SW 1271 (cell line): Measurements from ENCODE around the gene KCNQ4.

ENCODE experiments used
- DNase-seq, 2 experiments: peaks; one replicate each; lab custom pipeline; 2025; lab: John Stamatoyannopoulos, UW

The KCNQ4 gene

DNA sequence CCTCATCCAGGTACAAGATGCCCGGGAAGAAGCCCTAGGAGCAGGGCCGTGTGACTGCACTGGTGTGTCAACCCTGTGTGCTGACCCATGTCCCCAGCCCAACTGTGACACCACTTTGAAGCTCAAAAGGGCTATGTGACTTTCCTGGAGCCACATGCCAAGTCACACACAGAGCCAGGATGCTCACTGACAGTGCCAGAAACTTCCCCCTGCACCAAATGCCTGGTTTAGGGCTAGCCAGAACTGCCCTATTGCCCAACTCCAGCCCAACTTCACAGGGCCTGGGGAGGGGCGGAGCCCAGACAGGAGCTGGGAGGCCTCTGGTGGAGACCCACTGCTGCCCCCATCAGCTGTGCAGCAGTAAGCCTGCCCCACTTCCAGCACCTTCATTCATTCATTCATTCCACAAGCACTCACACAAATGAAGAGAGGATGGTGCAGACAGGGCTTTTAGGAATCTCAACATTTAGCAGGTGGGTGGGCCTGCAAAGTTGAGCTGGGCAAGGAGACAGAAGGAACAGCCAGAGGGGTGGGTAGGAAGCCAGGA, 36.7 kb downstream of the KCNQ4 start:
- DNase-seq = no peak

DNA sequence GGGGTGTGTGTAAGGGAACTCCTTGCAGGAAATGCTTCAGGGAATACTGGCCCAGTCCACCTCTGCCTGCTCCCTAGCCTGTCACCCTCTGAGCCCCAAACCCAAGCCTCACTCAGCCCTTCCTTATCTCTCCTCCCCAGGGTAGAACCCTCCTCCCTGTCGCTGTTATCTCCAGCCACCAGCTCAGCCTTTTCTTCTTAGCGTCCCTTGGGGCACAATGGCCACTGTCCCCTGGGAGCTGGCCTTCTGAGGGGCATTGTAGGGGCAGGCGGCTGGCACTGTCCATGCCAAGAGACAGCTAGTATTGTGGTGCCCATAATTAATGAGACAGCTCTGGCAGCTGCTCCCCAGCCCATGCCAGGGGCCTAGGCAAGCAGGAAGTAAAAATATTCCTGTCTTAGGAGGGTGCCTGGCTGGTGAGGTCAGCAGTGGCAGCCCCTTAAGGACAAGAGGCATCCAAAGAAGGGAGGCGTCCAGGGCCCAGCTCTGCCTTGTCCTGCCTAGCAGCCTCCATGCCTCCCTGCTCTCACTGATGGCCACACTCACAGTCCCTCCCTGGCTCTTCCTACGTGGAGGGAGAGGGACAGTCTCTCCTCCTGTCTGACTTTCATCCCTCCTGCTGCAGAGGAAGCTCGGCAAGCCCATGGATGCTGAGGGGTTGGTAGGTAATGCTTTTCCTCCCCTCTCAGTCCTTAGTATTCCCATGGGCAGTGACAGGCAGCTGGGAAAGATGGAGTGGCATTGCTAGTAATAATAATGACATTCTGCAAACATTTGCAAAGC, 37.5 kb downstream of the KCNQ4 start:
- DNase-seq = no peak

DNA sequence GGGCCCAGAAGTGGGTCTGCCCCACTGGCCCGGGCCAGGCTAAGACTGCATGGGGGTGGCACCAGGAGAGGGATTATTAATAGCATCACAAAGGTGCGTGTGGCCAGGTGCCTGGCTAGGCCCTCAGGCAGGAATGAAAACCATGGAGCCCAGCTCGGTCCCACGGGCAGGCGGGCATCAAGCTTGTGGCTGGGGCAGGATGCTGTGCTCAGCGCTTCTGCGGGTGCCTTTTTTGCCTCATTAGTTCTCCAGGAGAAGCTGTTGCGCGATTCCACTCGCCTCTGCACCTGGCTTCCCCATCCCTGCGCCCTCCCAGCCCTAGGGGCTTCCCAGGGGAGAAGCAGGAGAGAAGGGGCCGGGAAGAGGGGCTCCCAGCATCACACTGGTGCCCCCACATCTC, 39.3 kb downstream of the KCNQ4 start:
- DNase-seq = no peak

DNA sequence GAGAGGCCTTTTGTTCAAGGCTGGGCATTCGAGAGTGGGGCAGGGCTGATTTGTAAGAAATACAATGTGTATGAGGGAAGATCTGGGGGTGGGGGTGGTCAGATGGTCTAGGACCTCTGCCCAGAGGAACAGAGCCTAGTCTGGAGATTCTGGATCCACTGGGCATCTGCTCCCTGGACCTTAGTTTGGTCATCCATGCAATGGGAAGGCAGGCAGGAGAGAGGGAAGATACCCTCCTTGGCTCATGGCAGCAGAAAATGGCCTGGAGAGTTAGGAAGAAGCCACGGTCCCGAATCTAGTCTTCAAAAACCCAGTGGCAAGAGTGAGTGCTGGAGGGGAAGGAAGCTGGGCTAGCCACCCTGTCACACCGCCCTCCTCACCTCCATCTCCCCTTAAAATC, 39.8 kb downstream of the KCNQ4 start:
- no peak for DNase-seq

GRCh38 chr1:40823983-40824382, 40.4 kb downstream of the KCNQ4 start:
- DNase-seq = no peak

- DNase-seq = no peak
These were observed 41.2 kb downstream of the KCNQ4 start for GRCh38 chr1:40824591-40825434.

- no peak for DNase-seq
These were observed 41.8 kb downstream of the KCNQ4 start for GRCh38 chr1:40825435-40825788.

- no peak for DNase-seq
These were observed 42.4 kb downstream of the KCNQ4 start for GRCh38 chr1:40825996-40826395.

DNA sequence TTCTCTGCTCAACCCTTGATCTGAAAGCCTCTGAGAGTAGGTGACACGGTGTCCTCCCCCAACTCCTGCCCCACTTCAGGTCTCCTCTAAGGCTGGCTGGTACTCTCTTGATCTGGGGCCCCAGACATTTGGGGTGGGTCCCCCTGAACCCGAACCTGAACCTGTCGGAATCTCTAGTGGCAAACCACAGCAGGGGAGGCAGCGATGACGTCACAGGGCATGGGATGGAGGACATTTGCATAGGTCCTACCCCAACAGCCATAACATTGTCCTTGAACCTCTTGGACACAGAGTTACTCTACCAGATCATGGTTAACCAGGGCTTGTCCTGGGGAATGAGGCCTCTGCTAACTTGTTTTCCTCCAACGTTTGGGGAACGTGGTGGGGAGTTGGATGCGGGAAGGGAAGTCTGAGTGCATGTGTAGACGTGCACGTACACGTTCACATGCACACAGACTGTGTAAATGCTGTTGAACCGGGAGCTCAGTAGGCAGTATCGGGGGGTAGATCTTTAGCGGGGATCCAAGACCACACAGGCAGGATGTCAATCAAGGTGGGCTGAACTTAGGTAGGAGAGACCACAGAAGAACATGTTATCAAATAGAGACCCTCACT, 46.2 kb downstream of the KCNQ4 start:
- DNase-seq = no peak

DNA sequence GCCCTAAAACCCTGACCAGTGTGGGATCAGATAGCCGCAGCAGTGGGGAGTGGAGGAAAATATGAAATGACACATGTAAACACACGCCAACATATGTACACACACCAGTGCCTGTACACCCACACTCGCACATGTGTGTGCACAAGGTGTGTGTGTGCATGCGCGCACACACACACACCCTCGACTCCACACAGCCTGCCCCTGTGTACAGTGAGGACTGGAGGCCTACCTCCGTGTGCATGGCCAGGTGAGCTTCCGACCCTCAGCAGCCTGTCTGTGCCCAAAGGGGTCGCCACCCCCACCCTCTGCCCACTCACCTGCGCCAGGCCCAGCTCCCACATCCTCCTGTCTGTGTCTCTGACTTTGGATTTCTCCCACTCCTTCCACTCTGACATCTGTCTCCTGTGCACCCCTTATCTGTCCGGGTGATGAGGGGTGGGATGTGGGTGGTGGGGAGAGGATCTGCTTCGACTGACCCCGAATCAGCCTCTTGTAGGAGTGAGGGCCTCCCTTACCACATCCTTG, 46.9 kb downstream of the KCNQ4 start:
- DNase-seq = no peak

DNA sequence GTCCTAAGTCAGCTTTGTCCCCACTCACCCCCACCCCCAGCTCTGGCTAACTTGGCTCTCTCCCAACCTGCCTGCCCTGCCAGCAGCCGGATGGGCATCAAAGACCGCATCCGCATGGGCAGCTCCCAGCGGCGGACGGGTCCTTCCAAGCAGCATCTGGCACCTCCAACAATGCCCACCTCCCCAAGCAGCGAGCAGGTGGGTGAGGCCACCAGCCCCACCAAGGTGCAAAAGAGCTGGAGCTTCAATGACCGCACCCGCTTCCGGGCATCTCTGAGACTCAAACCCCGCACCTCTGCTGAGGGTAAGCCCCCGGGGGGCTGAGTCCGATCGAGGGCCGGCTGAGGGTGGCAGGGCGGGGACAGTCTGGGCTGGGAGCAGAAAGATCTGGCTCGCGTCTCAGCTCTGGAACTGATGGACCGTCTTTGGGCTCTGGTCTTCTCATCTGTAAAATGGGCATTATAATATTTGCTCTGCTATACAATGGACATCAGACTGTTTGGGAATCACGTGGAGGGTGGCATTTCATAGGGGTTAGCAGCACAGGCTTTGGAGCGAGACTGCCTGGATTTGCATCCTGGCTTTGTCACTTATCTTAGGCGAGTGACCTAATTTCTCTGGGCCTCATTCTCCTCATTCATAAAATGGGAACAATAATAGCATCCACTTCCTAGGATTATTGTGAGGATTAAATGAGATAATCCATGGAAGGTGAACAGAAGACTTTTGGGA, 47.6 kb downstream of the KCNQ4 start:
- no peak for DNase-seq

GRCh38 chr1:40833979-40834378, 50.4 kb downstream of the KCNQ4 start:
- no peak for DNase-seq

- DNase-seq = no peak
These were observed 51.5 kb downstream of the KCNQ4 start for GRCh38 chr1:40834968-40835545.

DNA sequence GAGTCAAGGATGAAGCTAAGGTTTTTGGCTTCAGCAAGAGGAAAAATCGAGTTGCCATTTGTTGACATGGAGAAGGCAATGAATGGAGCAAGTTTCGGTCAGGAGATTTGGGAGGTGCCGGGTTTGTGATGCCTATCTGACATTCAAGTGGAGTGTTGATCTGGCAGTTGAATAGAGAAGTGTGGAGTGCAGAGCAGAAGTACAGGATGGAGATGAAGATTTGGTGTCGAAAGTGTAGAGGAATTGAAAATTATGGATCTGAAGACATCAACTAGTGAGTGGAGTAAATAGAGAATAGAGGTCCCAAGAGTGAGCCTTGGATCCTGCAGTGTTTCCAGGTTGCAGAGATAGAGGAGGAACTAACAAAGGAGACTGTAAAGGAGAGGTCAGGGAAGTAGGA, 52.7 kb downstream of the KCNQ4 start:
- no peak for DNase-seq

GRCh38 chr1:40837601-40838000, 54.0 kb downstream of the KCNQ4 start:
- no peak for DNase-seq

- no peak for DNase-seq
These were observed 54.7 kb downstream of the KCNQ4 start for GRCh38 chr1:40838045-40838979.

GRCh38 chr1:40838980-40839942, 55.7 kb downstream of the KCNQ4 start:
- no peak for DNase-seq

DNA sequence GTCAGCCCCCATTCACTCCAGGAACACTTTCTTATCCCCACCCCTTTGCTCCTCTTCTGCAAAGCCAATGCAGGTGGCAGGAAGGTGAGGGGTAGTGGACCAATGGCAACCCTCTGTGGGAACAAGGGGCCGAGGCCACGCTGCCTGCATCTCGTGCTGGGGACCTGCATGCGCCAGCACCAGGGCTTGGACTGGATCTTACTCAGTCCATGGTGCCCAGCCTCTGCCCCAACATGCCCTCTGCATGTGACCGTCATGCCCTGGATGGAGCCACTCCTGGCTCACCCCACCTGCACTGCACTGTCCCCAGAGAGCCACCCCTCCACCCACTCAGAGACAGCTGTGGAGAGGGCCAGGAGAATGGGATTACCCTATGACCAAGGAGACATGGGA, 56.4 kb downstream of the KCNQ4 start:
- no peak for DNase-seq
